Upper lobe of right lung (tissue), 1 donor: ENCODE measurements around the gene CEP131. TPM values are rescaled to one million over a fixed set of nuclear protein-coding genes. Genes with fewer than 3 reads are reported as not detected.

Experiments used
- ATAC-seq: fragments of 200-7000 bp; cut with Tn5 transposase; one replicate; pipeline ENCODE4 v1.9.1; 2020; ENCODE audit warnings: mild to moderate bottlenecking, moderate library complexity
- DNase-seq: peaks from one replicate; pipeline ENCODE4 v3.0.0-alpha.2; 2020
- H3K27ac ChIP-seq: fragments of 200-600 bp; one replicate; pipeline ENCODE4 v1.8.0; 2022
- H3K27me3 ChIP-seq: fragments of 200-600 bp; one replicate; pipeline ENCODE4 v1.8.0; 2022; ENCODE audit warnings: mild to moderate bottlenecking
- H3K36me3 ChIP-seq: fragments of 200-600 bp; one replicate; pipeline ENCODE4 v1.8.0; 2022
- H3K4me1 ChIP-seq: fragments of 200-600 bp; one replicate; pipeline ENCODE4 v1.8.0; 2022
- H3K4me3 ChIP-seq: fragments of 200-600 bp; one replicate; pipeline ENCODE4 v1.8.0; 2022; ENCODE audit warnings: mild to moderate bottlenecking
- H3K9me3 ChIP-seq: fragments of 200-600 bp; one replicate; pipeline ENCODE4 v1.8.0; 2022
- CTCF ChIP-seq: fragments of 200-600 bp; IDR thresholded peaks from one replicate; pipeline ENCODE4 v1.8.0; 2022; ENCODE audit warnings: antibody characterized with exemption
- intact Hi-C: fragments of 100-400 bp; cut with DNase I; formaldehyde crosslinking; loops from one replicate; pipeline ENCODE4 v1.11.0; 2022
- total RNA-seq: library from RNA; stranded (reverse); fragmentation: NEBNext Ultra II Directional; extraction: Animal tissue kit (Norgen Biotek cat#: 25700); gene quantifications from one replicate; pipeline ENCODE4 v1.2.1, GENCODE V29; 2021
- donor health status: DM: no; HTN: yes; CAD: no; lungs with severe emphysema.

Gene CEP131
- total RNA-seq, 1 donor from 2014 or later: 7.5 TPM

- no peak for DNase-seq
- Histone ChIP-seq H3K27me3 (no peaks in the 10 kb centered on the region), H3K4me1 (no peaks in the 10 kb centered on the region), H3K4me3 (no peak overlapping the region), H3K27ac (no peak overlapping the region), H3K36me3 (no peaks in the 10 kb centered on the region), H3K9me3 (no peaks in the 10 kb centered on the region)
- ATAC-seq: no peak
- intact Hi-C loops: no loop called here
- no peak for TF ChIP-seq CTCF
Observed at GRCh38 chr17:81187586-81188490, 34.9 kb downstream of the CEP131 start.

GRCh38 chr17:81187120-81187519 lies 35.6 kb downstream of the CEP131 start:
- H3K36me3 ChIP-seq: no peaks in the 10 kb centered on the region
- DNase-seq: no peak
- no peak for TF ChIP-seq CTCF
- intact Hi-C loops: no loop called here
- no peak for ATAC-seq
- no peaks in the 10 kb centered on the region for H3K4me1 ChIP-seq
- H3K4me3 ChIP-seq: no peak overlapping the region
- H3K27ac ChIP-seq: no peak overlapping the region
- no peaks in the 10 kb centered on the region for H3K9me3 ChIP-seq
- no peaks in the 10 kb centered on the region for H3K27me3 ChIP-seq

DNA sequence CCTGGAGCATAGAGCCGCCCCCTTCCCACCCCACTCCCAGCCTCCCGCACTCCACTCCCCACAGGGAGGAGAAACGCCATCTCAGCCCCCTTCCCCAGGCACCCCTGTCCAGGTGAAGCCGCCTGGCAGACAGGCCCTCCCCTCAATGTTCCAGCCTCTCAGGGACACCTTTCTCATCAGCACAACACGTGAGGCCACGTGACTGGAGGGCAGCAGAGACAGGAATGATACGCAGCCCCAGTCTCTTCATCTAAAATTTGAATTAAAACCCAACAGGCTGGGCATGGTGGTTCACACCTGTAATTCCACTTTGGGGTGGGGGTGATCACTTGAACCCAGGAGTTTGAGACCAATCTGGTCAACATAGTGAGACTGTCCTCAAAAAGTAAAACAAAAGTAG lies 36.6 kb downstream of the CEP131 start:
- Histone ChIP-seq H3K9me3 (no peaks in the 10 kb centered on the region), H3K36me3 (no peaks in the 10 kb centered on the region), H3K27ac (no peak overlapping the region), H3K4me1 (no peaks in the 10 kb centered on the region), H3K27me3 (peaks cover 4% of the 10 kb centered on the region), H3K4me3 (no peak overlapping the region)
- intact Hi-C loops: no loop called here
- no peak for TF ChIP-seq CTCF
- ATAC-seq (no peak), DNase-seq (no peak)

- H3K36me3 ChIP-seq: no peaks in the 10 kb centered on the region
- TF ChIP-seq CTCF: no peak
- DNase-seq: no peak
- intact Hi-C loops: no loop called here
- no peaks in the 10 kb centered on the region for H3K9me3 ChIP-seq
- H3K27ac ChIP-seq: no peak overlapping the region
- H3K4me1 ChIP-seq: no peaks in the 10 kb centered on the region
- peaks cover 4% of the 10 kb centered on the region for H3K27me3 ChIP-seq
- no peak for ATAC-seq
- no peak overlapping the region for H3K4me3 ChIP-seq
Observed at GRCh38 chr17:81184555-81184954, 38.2 kb downstream of the CEP131 start.

- H3K36me3 ChIP-seq: no peaks in the 10 kb centered on the region
- H3K27ac ChIP-seq: no peak overlapping the region
- H3K4me1 ChIP-seq: no peaks in the 10 kb centered on the region
- intact Hi-C loops: no loop called here
- no peak overlapping the region for H3K4me3 ChIP-seq
- H3K9me3 ChIP-seq: no peaks in the 10 kb centered on the region
- no peak for ATAC-seq
- no peak for TF ChIP-seq CTCF
- DNase-seq: no peak
- peaks cover 4% of the 10 kb centered on the region for H3K27me3 ChIP-seq
Observed at GRCh38 chr17:81183807-81184206, 39.0 kb downstream of the CEP131 start.
